GM19438 (cell line): ENCODE results near the gene SGIP1.

Experiments used
- ATAC-seq: cut with Tn5 transposase; IDR thresholded peaks from one replicate; pipeline ENCODE4 v1.9.1; 2021; ENCODE audit warnings: low read depth; ENCODE audit not compliant: unreplicated experiment

The SGIP1 gene

GRCh38 chr1:66598670-66599069, 64.7 kb downstream of the SGIP1 start:
- no peak for ATAC-seq

- no peak for ATAC-seq
Observed at GRCh38 chr1:66599346-66599745, 65.4 kb downstream of the SGIP1 start.

GRCh38 chr1:66599899-66600737, 66.2 kb downstream of the SGIP1 start:
- ATAC-seq = no peak

GRCh38 chr1:66605419-66605997, 71.6 kb downstream of the SGIP1 start:
- ATAC-seq = no peak

GRCh38 chr1:66606362-66607065, 72.6 kb downstream of the SGIP1 start:
- ATAC-seq = no peak

GRCh38 chr1:66607458-66607857, 73.5 kb downstream of the SGIP1 start:
- ATAC-seq = no peak

- ATAC-seq = no peak
Observed at GRCh38 chr1:66613187-66613586, 79.2 kb downstream of the SGIP1 start.

GRCh38 chr1:66617362-66618184, 83.6 kb downstream of the SGIP1 start:
- no peak for ATAC-seq

- ATAC-seq = no peak
Observed at GRCh38 chr1:66618390-66618789, 84.4 kb downstream of the SGIP1 start.

- no peak for ATAC-seq
Observed at GRCh38 chr1:66623812-66624211, 89.9 kb downstream of the SGIP1 start.

GRCh38 chr1:66624412-66625060, 90.6 kb downstream of the SGIP1 start:
- ATAC-seq = no peak

- ATAC-seq = no peak
Observed at GRCh38 chr1:66626261-66626660, 92.3 kb downstream of the SGIP1 start.

GRCh38 chr1:66628926-66629325, 95.0 kb downstream of the SGIP1 start:
- ATAC-seq = no peak

- no peak for ATAC-seq
Observed at GRCh38 chr1:66633159-66633558, 99.2 kb downstream of the SGIP1 start.

- ATAC-seq = no peak
Observed at GRCh38 chr1:66637146-66637545, 103.2 kb downstream of the SGIP1 start.

GRCh38 chr1:66641891-66642473, 108.0 kb downstream of the SGIP1 start:
- ATAC-seq = no peak

GRCh38 chr1:66642992-66643391, 109.0 kb downstream of the SGIP1 start:
- no peak for ATAC-seq

- ATAC-seq = no peak
Observed at GRCh38 chr1:66644331-66644730, 110.4 kb downstream of the SGIP1 start.

GRCh38 chr1:66648901-66649595, 115.1 kb downstream of the SGIP1 start:
- peak; percentile 96 for ATAC-seq
